ENCODE results near the gene SLC9A1.
A peak's percentile ranks its signal among the peaks of the same experiment; 100 is the strongest.

The SLC9A1 gene

DNA sequence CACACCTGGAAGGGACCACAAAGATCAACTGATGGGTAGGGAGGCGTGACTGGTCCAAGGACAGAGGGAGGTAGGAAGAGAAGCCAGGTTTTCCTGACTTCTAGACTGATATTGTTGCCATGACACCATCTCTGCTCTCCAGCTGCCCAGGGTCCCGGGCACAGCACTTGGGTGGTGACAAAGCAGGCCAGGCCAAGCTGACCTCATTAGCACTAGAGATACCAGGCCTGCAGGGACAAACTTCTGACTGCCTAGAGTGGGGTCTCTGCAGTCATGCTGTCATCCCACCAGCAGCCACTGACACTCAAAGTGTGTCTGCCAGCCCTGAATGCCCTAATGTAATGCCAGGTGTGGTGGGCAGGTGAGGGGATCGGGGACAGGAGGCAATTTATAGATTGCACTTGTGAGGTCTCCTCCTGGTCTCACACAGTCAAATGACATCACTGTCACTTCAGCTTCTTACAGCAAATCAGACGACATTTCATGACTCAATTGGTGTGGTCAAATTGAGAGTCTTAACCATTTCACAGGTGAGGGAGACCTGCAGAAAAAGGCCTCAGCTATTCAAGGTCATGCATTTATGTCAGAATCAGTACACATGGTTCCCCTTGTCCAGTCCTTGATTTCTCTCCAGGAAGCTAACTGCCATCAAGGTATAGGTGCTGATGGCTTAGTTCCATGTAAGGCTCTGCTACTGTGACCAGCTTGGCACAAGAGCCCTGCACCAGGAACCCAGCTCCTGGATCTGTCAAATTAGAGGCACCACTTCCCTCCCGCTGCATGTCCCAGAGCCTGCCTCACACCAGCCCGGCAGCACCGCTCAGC, 2.7 kb downstream of the SLC9A1 start:
- peak overlapping the region; percentile 100 for H3K27ac ChIP-seq
- TF ChIP-seq, protein P1, sequence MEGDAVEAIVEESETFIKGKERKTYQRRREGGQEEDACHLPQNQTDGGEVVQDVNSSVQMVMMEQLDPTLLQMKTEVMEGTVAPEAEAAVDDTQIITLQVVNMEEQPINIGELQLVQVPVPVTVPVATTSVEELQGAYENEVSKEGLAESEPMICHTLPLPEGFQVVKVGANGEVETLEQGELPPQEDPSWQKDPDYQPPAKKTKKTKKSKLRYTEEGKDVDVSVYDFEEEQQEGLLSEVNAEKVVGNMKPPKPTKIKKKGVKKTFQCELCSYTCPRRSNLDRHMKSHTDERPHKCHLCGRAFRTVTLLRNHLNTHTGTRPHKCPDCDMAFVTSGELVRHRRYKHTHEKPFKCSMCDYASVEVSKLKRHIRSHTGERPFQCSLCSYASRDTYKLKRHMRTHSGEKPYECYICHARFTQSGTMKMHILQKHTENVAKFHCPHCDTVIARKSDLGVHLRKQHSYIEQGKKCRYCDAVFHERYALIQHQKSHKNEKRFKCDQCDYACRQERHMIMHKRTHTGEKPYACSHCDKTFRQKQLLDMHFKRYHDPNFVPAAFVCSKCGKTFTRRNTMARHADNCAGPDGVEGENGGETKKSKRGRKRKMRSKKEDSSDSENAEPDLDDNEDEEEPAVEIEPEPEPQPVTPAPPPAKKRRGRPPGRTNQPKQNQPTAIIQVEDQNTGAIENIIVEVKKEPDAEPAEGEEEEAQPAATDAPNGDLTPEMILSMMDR (IDR thresholded peaks at IDR 0.05), result no peak
- TF ChIP-seq ZFX (IDR thresholded peaks at IDR 0.05; ENCODE audit: borderline replicate concordance), result no peak

DNA sequence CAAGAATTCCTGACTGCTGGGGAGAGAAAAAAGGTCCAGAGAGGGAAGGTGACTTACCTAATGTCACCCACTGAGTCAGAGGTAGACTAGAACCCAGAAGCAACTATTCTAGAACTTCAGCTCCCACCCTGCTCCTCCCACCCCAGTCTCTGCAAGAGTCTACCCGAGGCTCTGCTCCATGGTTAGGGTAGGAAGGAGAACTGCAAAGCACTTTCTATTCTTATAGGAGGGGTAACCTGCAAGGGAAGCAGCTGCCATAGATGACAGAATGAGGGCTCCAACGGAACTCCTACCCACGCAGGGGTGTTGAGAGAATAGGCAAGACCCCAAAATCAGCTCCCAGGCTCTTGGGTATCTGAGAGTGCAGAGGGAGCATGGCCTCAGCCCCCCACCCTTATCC, 4.3 kb downstream of the SLC9A1 start:
- peak overlapping the region; percentile 100 for H3K27ac ChIP-seq
- TF ChIP-seq, protein P1 (IDR thresholded peaks at IDR 0.05), result no peak
- TF ChIP-seq ZFX (IDR thresholded peaks at IDR 0.05; ENCODE audit: borderline replicate concordance), result no peak

- peak overlapping the region; percentile 100 for H3K27ac ChIP-seq
- no peak for TF ChIP-seq ZFX (IDR thresholded peaks at IDR 0.05; ENCODE audit: borderline replicate concordance)
- TF ChIP-seq, protein P1 (IDR thresholded peaks at IDR 0.05), result no peak
These were observed 4.7 kb downstream of the SLC9A1 start for GRCh38 chr1:27150183-27150582.

GRCh38 chr1:27149762-27150113, 5.2 kb downstream of the SLC9A1 start:
- no peak for TF ChIP-seq ZFX (IDR thresholded peaks at IDR 0.05; ENCODE audit: borderline replicate concordance)
- TF ChIP-seq, protein P1 (IDR thresholded peaks at IDR 0.05), result no peak
- peak overlapping the region; percentile 100 for H3K27ac ChIP-seq

DNA sequence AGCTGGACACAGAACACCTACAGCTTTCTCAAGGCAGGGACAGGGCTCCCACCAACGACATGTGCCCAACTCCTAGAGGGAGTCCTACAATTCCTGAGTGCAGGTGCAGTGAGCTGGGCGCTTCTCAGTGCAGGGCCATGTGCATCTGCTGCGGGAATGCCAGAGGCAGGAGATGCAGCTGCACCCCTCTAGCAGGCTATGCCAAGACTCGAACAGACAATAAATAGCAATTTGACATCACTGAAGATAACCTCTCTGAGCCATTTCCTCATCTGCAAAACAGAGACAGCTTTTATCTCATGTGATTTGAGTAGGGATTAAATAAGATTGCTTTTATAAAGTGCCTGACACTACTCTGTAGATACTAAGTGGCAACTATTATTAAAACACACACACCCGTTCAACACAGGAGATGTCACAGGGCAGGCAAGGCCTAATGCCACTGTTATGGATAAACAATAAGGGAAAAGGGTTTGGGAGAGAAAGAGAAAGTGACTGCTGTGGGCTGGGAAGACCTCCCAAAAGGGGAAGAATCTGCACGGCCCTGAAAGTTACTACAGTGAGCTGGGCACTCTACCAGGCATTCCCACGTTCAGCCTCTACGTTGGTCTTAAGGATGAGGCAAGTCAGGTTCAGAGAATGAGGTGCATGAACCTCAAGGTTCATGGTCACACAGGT, 5.7 kb downstream of the SLC9A1 start:
- H3K27ac ChIP-seq, result peak overlapping the region; percentile 100
- TF ChIP-seq, protein P1 (IDR thresholded peaks at IDR 0.05), result no peak

GRCh38 chr1:27148591-27148990, 6.3 kb downstream of the SLC9A1 start:
- no peak for TF ChIP-seq ZFX (IDR thresholded peaks at IDR 0.05; ENCODE audit: borderline replicate concordance)
- TF ChIP-seq, protein P1 (IDR thresholded peaks at IDR 0.05), result no peak
- peak overlapping the region; percentile 100 for H3K27ac ChIP-seq
